Stimulated activated CD4-positive, alpha-beta T cell treated with anti-CD3 and anti-CD28 coated beads, Interleukin-2, amount 100 ng/mL, for 48 hours (primary cell): ENCODE results near the gene SPRING1.

Experiments
- DNase-seq, 2 donors: peaks; one replicate each; pipeline ENCODE4 v3.0.0-alpha.2; 2020

The SPRING1 gene

GRCh38 chr12:116708826-116709756 is 28.8 kb downstream of the SPRING1 start:
- peak; percentile 23 to 36 for DNase-seq

- DNase-seq, result no peak
These were observed 30.1 kb downstream of the SPRING1 start for GRCh38 chr12:116707751-116708150.

- DNase-seq, result peak; percentile 68 to 70
These were observed 34.6 kb downstream of the SPRING1 start for GRCh38 chr12:116703214-116703795.

- DNase-seq, result no peak
These were observed 36.4 kb downstream of the SPRING1 start for GRCh38 chr12:116701432-116701831.

GRCh38 chr12:116700066-116700465 is 37.8 kb downstream of the SPRING1 start:
- DNase-seq, result no peak

GRCh38 chr12:116698554-116699075 is 39.3 kb downstream of the SPRING1 start:
- no peak for DNase-seq

GRCh38 chr12:116698116-116698515 is 39.8 kb downstream of the SPRING1 start:
- DNase-seq, result no peak

- no peak for DNase-seq
These were observed 40.2 kb downstream of the SPRING1 start for GRCh38 chr12:116697716-116698115.

GRCh38 chr12:116697305-116697704 is 40.6 kb downstream of the SPRING1 start:
- DNase-seq, result no peak

- no peak for DNase-seq
These were observed 42.5 kb downstream of the SPRING1 start for GRCh38 chr12:116695464-116695725.

- no peak for DNase-seq
These were observed 43.0 kb downstream of the SPRING1 start for GRCh38 chr12:116694653-116695463.

GRCh38 chr12:116693286-116694227 is 44.3 kb downstream of the SPRING1 start:
- no peak for DNase-seq

GRCh38 chr12:116692605-116693004 is 45.3 kb downstream of the SPRING1 start:
- DNase-seq, result no peak

- no peak for DNase-seq
These were observed 46.2 kb downstream of the SPRING1 start for GRCh38 chr12:116691636-116692035.

- DNase-seq, result no peak
These were observed 46.7 kb downstream of the SPRING1 start for GRCh38 chr12:116691205-116691604.

- no peak for DNase-seq
These were observed 47.7 kb downstream of the SPRING1 start for GRCh38 chr12:116689979-116690744.

GRCh38 chr12:116689521-116689920 is 48.3 kb downstream of the SPRING1 start:
- no peak for DNase-seq
